Measurements from ENCODE around the gene KRTAP10-2.

GRCh38 chr21:44530221-44530902, 20.9 kb downstream of the KRTAP10-2 start:
- TF ChIP-seq CTCF (IDR thresholded peaks at IDR 0.05) (no peak), POLR2A (IDR thresholded peaks at IDR 0.05) (no peak)
